Measurements from ENCODE around the gene POFUT1.
"Not testable (repeated sequence)": the region's sequence is repeated elsewhere in the genome, so short reads cannot be mapped to it uniquely, and the experiment has no call there.

POFUT1 gene

GRCh38 chr20:32207626-32208498 lies at the start of gene POFUT1, which contains the start of gene PLAGL2:
POFUT1 (plus strand) TSS chr20:32207880; CDS start chr20:32207942, 62 bp downstream.
PLAGL2 (minus strand) TSS chr20:32207743; CDS start chr20:32202178, 5,565 bp downstream.
- peak; percentile 92 for DNase-seq

- DNase-seq: no peak
Measured at GRCh38 chr20:32158351-32158750, 49.3 kb upstream of the POFUT1 start.

- no peak for DNase-seq
Measured at GRCh38 chr20:32158943-32159660, 48.6 kb upstream of the POFUT1 start.

GRCh38 chr20:32159766-32160221 lies 47.9 kb upstream of the POFUT1 start:
- DNase-seq: no peak

- DNase-seq: no peak
Measured at GRCh38 chr20:32160341-32160740, 47.3 kb upstream of the POFUT1 start.

GRCh38 chr20:32162351-32162750 lies 45.3 kb upstream of the POFUT1 start:
- DNase-seq: no peak

- no peak for DNase-seq
Measured at GRCh38 chr20:32163951-32164350, 43.7 kb upstream of the POFUT1 start.

GRCh38 chr20:32164984-32165735 lies 42.5 kb upstream of the POFUT1 start:
- DNase-seq: no peak

- no peak for DNase-seq
Measured at GRCh38 chr20:32165836-32166545, 41.7 kb upstream of the POFUT1 start.

GRCh38 chr20:32167552-32167951 lies 40.1 kb upstream of the POFUT1 start:
- DNase-seq: no peak

- no peak for DNase-seq
Measured at GRCh38 chr20:32168184-32168910, 39.3 kb upstream of the POFUT1 start.

- DNase-seq: not testable (repeated sequence)
Measured at GRCh38 chr20:32177696-32178095, 30.0 kb upstream of the POFUT1 start.

- no peak for DNase-seq
Measured at GRCh38 chr20:32179515-32179914, 28.2 kb upstream of the POFUT1 start.

- no peak for DNase-seq
Measured at GRCh38 chr20:32179934-32180333, 27.7 kb upstream of the POFUT1 start.

GRCh38 chr20:32181606-32182005 lies 26.1 kb upstream of the POFUT1 start:
- no peak for DNase-seq

GRCh38 chr20:32183947-32184635 lies 23.6 kb upstream of the POFUT1 start:
- DNase-seq: no peak

GRCh38 chr20:32184961-32185603 lies 22.6 kb upstream of the POFUT1 start:
- no peak for DNase-seq

GRCh38 chr20:32186506-32186905 lies 21.2 kb upstream of the POFUT1 start:
- DNase-seq: no peak

- no peak for DNase-seq
Measured at GRCh38 chr20:32188376-32189122, 19.1 kb upstream of the POFUT1 start.

GRCh38 chr20:32189123-32189410 lies 18.6 kb upstream of the POFUT1 start:
- DNase-seq: no peak
